ENCODE results near the gene KIAA1549. TPM values are rescaled to one million over a fixed set of nuclear protein-coding genes. Genes with fewer than 3 reads are reported as not detected.

Gene KIAA1549
- polyA plus RNA-seq, 1 donor (not counting 4 experiments of a cell fraction or from before 2014, with no cell fraction given) = 1.1 TPM

DNA sequence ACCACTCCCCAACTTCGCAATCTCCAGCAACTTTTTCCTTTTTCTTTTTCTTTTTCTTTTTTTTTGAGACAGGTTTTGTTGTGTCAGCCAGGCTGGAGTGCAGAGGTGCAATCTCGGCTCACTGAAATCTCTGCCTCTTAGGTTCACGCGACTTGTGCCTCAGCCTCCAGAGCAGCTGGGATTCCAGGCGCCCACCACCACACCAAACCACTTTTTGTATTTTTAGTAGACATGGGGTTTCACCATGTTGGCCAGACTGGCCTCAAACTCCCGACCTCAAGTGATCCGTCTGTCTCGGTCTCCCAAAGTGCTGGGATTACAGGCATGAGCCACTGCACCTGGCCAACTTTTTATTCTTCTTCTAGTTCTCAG, 55.0 kb downstream of the KIAA1549 start:
- no peaks in the 10 kb centered on the region for H3K9me3 ChIP-seq (ENCODE audit: control insufficient read depth, low read depth, low read length)
- H3K4me2 ChIP-seq (ENCODE audit: control insufficient read depth, extremely low read depth, insufficient read depth, low read depth, low read length) = no peak overlapping the region
- H3K36me3 ChIP-seq (ENCODE audit: control insufficient read depth in 2 of 2, extremely low read depth in 1 of 2, insufficient read depth in 2 of 2, low read length in 2 of 2) = no peaks in the 10 kb centered on the region
- no peaks in the 10 kb centered on the region for H3K27me3 ChIP-seq (ENCODE audit: control insufficient read depth, extremely low read depth, insufficient read depth, low read length)
- FAIRE-seq (no peak), DNase-seq (ENCODE audit: low read depth, low spot score) (no peak)
- H3K4me1 ChIP-seq (ENCODE audit: control insufficient read depth, extremely low read depth, insufficient read depth, low read length) = no peaks in the 10 kb centered on the region
- no peaks in the 10 kb centered on the region for H3K9me1 ChIP-seq (ENCODE audit: control insufficient read depth, extremely low read depth, insufficient read depth, low read length)
- no peak overlapping the region for H3K4me3 ChIP-seq (ENCODE audit: control insufficient read depth in 2 of 3, extremely low read depth in 1 of 3, insufficient read depth in 2 of 3, low read depth in 1 of 3, low read length in 3 of 3)
- no peaks in the 10 kb centered on the region for H3K79me2 ChIP-seq (ENCODE audit: control insufficient read depth, insufficient read depth, low read length)
- no peaks in the 10 kb centered on the region for H4K20me1 ChIP-seq (ENCODE audit: control insufficient read depth, extremely low read depth, insufficient read depth, low read length)
- dilution Hi-C loops (cut with MboI; ENCODE audit: extremely low pct_ligation_motif_present, low sequenced_read_pairs) = no loop called here
- H3K9ac ChIP-seq (ENCODE audit: control insufficient read depth, extremely low read depth, insufficient read depth, low read length) = no peak overlapping the region
- H3K27ac ChIP-seq (ENCODE audit: control insufficient read depth, insufficient read depth, low read length) = no peak overlapping the region
- TF ChIP-seq, protein P1, sequence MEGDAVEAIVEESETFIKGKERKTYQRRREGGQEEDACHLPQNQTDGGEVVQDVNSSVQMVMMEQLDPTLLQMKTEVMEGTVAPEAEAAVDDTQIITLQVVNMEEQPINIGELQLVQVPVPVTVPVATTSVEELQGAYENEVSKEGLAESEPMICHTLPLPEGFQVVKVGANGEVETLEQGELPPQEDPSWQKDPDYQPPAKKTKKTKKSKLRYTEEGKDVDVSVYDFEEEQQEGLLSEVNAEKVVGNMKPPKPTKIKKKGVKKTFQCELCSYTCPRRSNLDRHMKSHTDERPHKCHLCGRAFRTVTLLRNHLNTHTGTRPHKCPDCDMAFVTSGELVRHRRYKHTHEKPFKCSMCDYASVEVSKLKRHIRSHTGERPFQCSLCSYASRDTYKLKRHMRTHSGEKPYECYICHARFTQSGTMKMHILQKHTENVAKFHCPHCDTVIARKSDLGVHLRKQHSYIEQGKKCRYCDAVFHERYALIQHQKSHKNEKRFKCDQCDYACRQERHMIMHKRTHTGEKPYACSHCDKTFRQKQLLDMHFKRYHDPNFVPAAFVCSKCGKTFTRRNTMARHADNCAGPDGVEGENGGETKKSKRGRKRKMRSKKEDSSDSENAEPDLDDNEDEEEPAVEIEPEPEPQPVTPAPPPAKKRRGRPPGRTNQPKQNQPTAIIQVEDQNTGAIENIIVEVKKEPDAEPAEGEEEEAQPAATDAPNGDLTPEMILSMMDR (optimal IDR thresholded peaks at IDR 0.05 in 1 of 3, IDR thresholded peaks at IDR 0.05 in 1 of 3, conservative IDR thresholded peaks at IDR 0.05 in 1 of 3; ENCODE audit: extremely low read depth in 1 of 3, insufficient read depth in 2 of 3, low read length in 3 of 3) = no peak
- no peak for TF ChIP-seq EZH2 (IDR thresholded peaks at IDR 0.05; ENCODE audit: low read length)
- no peak overlapping the region for H2AFZ ChIP-seq (ENCODE audit: control insufficient read depth, low read length)

DNA sequence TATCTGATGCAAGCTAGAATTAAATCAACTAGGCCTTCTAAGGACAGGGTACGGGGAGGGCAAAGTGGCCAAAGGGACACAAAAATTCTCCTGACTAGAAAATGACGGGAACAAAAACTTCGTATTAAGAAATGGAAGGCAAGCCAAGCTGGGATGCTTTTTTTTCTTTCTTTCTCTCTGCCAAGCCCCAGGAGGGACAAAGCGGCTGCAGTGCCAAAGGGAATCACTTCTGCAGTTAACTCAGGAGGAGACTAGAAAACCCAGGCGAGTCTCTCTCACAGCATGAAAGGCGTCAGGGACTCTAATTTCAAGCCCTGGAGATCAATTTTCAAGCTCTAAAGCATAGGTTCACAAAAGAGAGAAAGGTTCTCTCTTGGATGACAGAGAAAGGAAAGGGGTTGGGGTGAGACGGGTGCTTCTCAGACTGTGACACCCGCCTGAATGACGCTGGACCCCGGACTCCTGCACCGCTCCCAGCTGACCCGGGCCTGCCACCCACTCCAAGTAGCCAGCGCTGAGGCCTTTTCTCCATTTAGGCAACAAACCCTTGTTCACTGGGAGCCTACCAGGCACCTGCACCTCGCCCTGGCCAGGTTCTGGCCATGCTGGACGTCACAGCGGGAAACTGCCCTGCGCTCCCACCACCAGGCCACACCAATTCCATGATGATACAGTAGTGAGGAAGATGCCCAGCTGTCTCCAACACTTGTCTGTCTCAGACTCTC, 56.5 kb downstream of the KIAA1549 start:
- dilution Hi-C loops (cut with MboI; ENCODE audit: extremely low pct_ligation_motif_present, low sequenced_read_pairs) = no loop called here
- Histone ChIP-seq H3K9ac (ENCODE audit: control insufficient read depth, extremely low read depth, insufficient read depth, low read length) (no peak overlapping the region), H3K9me1 (ENCODE audit: control insufficient read depth, extremely low read depth, insufficient read depth, low read length) (no peaks in the 10 kb centered on the region), H3K27ac (ENCODE audit: control insufficient read depth, insufficient read depth, low read length) (no peak overlapping the region), H3K4me2 (ENCODE audit: control insufficient read depth, extremely low read depth, insufficient read depth, low read depth, low read length) (no peak overlapping the region), H3K79me2 (ENCODE audit: control insufficient read depth, insufficient read depth, low read length) (no peaks in the 10 kb centered on the region), H3K4me3 (ENCODE audit: control insufficient read depth in 2 of 3, extremely low read depth in 1 of 3, insufficient read depth in 2 of 3, low read depth in 1 of 3, low read length in 3 of 3) (no peak overlapping the region), H3K9me3 (ENCODE audit: control insufficient read depth, low read depth, low read length) (no peaks in the 10 kb centered on the region), H3K4me1 (ENCODE audit: control insufficient read depth, extremely low read depth, insufficient read depth, low read length) (no peaks in the 10 kb centered on the region), H2AFZ (ENCODE audit: control insufficient read depth, low read length) (no peak overlapping the region), H3K36me3 (ENCODE audit: control insufficient read depth in 2 of 2, extremely low read depth in 1 of 2, insufficient read depth in 2 of 2, low read length in 2 of 2) (no peaks in the 10 kb centered on the region), H3K27me3 (ENCODE audit: control insufficient read depth, extremely low read depth, insufficient read depth, low read length) (no peaks in the 10 kb centered on the region), H4K20me1 (ENCODE audit: control insufficient read depth, extremely low read depth, insufficient read depth, low read length) (no peaks in the 10 kb centered on the region)
- FAIRE-seq (no peak), DNase-seq (ENCODE audit: low read depth, low spot score) (no peak)
- TF ChIP-seq, protein P1 (optimal IDR thresholded peaks at IDR 0.05 in 1 of 3, IDR thresholded peaks at IDR 0.05 in 1 of 3, conservative IDR thresholded peaks at IDR 0.05 in 1 of 3; ENCODE audit: extremely low read depth in 1 of 3, insufficient read depth in 2 of 3, low read length in 3 of 3) = no peak
- no peak for TF ChIP-seq EZH2 (IDR thresholded peaks at IDR 0.05; ENCODE audit: low read length)

Data from keratinocyte (primary cell).